ENCODE data around the gene IL20RB. TPM values are rescaled to one million over a fixed set of nuclear protein-coding genes. Genes with fewer than 3 reads are reported as not detected.

Gene IL20RB
- total RNA-seq (ENCODE audit: unreplicated experiment) = 1.8 TPM
- long read RNA-seq, partial matches to known transcripts = 0 of 1 reads
- long read RNA-seq, other reads (novel, unspliced or antisense) = 1 of 1 reads

GRCh38 chr3:136957751-136958288, at the start of gene IL20RB:
TSS of gene IL20RB (plus strand) at chr3:136957983. CDS start at chr3:136958114, 131 bp downstream.
- no peak for DNase-seq
- Mint-ChIP-seq H3K4me1 (ENCODE audit: low read depth, unreplicated experiment) (no peaks in the 10 kb centered on the region), H3K9me3 (ENCODE audit: unreplicated experiment) (no peaks in the 10 kb centered on the region), H3K27me3 (ENCODE audit: unreplicated experiment) (no peaks in the 10 kb centered on the region), H3K36me3 (ENCODE audit: unreplicated experiment) (no peaks in the 10 kb centered on the region), H3K27ac (ENCODE audit: unreplicated experiment) (no peak within 1 kb of the TSS), H3K4me3 (ENCODE audit: unreplicated experiment) (no peak within 1 kb of the TSS)
- TF ChIP-seq CTCF (IDR thresholded peaks at IDR 0.05; ENCODE audit: partially characterized antibody, unreplicated experiment) = no peak

GRCh38 chr3:136908297-136908696, 49.5 kb upstream of the IL20RB start:
- H3K27me3 Mint-ChIP-seq (ENCODE audit: unreplicated experiment) = no peaks in the 10 kb centered on the region
- TF ChIP-seq CTCF (IDR thresholded peaks at IDR 0.05; ENCODE audit: partially characterized antibody, unreplicated experiment) = no peak
- H3K36me3 Mint-ChIP-seq (ENCODE audit: unreplicated experiment) = peaks cover 4% of the 10 kb centered on the region
- H3K9me3 Mint-ChIP-seq (ENCODE audit: unreplicated experiment) = peaks cover 5% of the 10 kb centered on the region
- no peak overlapping the region for H3K4me3 Mint-ChIP-seq (ENCODE audit: unreplicated experiment)
- no peak overlapping the region for H3K27ac Mint-ChIP-seq (ENCODE audit: unreplicated experiment)
- peaks cover 12% of the 10 kb centered on the region for H3K4me1 Mint-ChIP-seq (ENCODE audit: low read depth, unreplicated experiment)
- no peak for DNase-seq

GRCh38 chr3:136909187-136909586, 48.6 kb upstream of the IL20RB start:
- Mint-ChIP-seq H3K27ac (ENCODE audit: unreplicated experiment) (no peak overlapping the region), H3K9me3 (ENCODE audit: unreplicated experiment) (peaks cover 5% of the 10 kb centered on the region), H3K36me3 (ENCODE audit: unreplicated experiment) (peaks cover 4% of the 10 kb centered on the region), H3K4me3 (ENCODE audit: unreplicated experiment) (no peak overlapping the region), H3K27me3 (ENCODE audit: unreplicated experiment) (no peaks in the 10 kb centered on the region), H3K4me1 (ENCODE audit: low read depth, unreplicated experiment) (peaks cover 12% of the 10 kb centered on the region)
- TF ChIP-seq CTCF (IDR thresholded peaks at IDR 0.05; ENCODE audit: partially characterized antibody, unreplicated experiment) = no peak
- no peak for DNase-seq

GRCh38 chr3:136910697-136911096, 47.1 kb upstream of the IL20RB start:
- no peak for DNase-seq
- H3K27ac Mint-ChIP-seq (ENCODE audit: unreplicated experiment) = no peak overlapping the region
- peaks cover 14% of the 10 kb centered on the region for H3K4me1 Mint-ChIP-seq (ENCODE audit: low read depth, unreplicated experiment)

More at GRCh38 chr3:136910697-136911096, 47.1 kb upstream of the IL20RB start:
- H3K9me3 Mint-ChIP-seq (ENCODE audit: unreplicated experiment) = peaks cover 2% of the 10 kb centered on the region
- H3K4me3 Mint-ChIP-seq (ENCODE audit: unreplicated experiment) = no peak overlapping the region
- no peaks in the 10 kb centered on the region for H3K27me3 Mint-ChIP-seq (ENCODE audit: unreplicated experiment)
- TF ChIP-seq CTCF (IDR thresholded peaks at IDR 0.05; ENCODE audit: partially characterized antibody, unreplicated experiment) = no peak
- H3K36me3 Mint-ChIP-seq (ENCODE audit: unreplicated experiment) = peaks cover 4% of the 10 kb centered on the region

All from glutamatergic neuron (in vitro differentiated cells).